Measurements from ENCODE around the gene KCNMA1.

Gene KCNMA1

DNA sequence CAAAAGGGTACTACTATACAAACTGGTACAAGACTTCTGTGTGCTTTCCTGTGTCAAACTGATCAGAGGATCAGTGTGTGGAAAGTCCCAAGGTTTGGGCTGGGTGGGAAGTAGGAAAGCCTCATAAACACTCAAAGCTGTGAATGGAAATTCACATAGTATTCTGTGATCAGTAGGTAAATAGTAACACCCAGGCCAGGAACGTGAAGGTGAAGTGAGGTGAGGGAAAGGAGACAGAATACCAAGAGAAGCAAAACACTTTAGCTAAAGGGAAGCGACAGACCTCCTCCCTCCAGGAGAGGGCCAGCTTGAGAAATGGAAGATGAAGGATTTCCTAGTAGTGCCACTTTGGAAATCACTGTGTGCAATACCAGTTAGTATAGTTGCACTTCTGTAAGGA lies 451.9 kb downstream of the KCNMA1 start:
- DNase-seq (ENCODE audit: low read depth in 2 of 2) = no peak

DNA sequence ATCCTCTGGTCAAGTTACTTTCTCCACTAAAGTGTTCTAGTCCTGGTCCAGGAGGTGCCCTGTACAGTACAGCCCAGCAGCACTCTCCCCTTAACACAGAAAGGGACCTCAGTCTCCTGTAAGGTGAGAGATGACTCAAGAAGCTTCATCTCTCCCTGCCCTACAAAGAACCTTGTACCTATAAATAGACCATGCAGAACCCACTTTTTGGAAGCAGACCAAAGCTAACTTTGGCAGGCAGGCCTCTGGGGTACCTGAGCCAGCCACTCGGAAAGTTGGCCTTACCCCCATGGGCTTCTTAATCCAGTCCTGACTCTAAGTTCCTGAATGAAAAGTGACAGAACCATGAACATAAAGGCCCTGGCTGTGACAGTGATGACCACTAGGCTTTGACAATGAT lies 454.8 kb downstream of the KCNMA1 start:
- DNase-seq (ENCODE audit: low read depth in 2 of 2) = no peak

DNA sequence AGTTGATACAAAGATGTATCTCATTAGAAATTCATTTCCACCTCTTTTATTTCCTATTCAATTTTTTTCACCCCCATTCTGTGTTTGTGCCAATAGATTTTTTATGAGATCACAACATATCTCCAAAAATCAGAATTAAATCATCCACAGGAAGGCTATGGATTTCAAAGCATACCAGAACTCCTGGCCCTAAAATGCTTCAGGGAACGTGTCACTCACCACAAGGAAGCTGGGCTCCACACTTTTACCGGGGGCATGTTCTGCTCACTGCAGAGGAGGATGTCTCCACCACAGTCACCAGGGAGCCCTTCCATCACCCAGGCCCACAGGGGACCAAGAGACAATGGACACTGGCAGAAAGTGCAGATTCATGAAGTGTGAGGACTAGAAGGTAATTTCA lies 456.8 kb downstream of the KCNMA1 start:
- DNase-seq (ENCODE audit: low read depth in 2 of 2) = no peak

DNA sequence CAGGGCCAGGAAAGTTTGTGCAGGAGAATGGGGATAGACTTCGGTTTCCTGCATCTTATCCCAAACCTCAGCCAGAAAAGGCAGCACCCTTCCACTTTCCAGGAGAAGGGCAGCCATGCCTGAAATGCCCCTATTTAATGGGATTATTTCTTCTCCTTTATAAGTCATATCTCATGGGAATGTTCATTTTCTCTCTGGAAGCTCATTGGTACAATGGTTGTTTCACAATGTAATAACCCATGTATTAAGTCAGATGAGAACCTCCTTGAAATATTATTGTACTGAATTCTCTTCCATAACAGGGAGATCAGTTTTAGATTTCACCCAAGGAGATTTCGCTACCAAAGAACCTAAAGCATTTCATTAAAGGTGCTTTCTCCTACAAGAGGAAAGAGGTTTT lies 457.5 kb downstream of the KCNMA1 start:
- DNase-seq (ENCODE audit: low read depth in 2 of 2) = no peak

DNA sequence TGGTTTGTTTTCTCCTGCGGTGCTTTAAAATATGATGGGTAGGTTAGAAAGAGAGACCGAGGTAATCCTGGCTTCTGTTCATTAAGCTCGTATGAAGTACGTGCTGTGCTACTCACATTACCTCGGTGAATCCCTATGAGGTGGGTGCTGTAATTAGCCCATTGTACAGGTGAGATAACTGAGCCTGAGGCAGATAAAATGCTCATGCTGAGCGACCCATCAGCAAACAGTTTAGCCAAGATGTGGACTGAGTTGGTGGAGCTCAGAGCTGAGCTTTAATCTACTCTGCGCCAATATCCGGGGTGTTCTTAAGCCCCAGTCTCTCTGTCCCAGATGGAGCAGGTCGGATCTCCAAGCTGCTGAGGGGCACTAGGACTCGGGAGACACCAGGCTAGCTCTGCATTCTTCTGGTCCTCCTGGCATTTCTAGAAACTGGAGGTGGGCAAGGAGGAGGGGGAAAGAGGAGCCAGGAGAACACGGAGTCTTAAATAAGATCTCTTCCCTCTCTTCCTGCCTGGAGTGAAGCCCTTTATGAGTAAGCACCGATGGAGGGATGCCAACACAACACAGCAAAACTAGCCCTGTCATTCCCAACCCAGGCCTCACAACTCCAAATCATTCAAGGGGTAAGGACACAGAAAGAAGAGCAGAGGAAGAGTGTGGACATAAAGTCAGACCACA lies 458.5 kb downstream of the KCNMA1 start:
- DNase-seq (ENCODE audit: low read depth in 2 of 2) = peak; percentile 90 to 91

DNA sequence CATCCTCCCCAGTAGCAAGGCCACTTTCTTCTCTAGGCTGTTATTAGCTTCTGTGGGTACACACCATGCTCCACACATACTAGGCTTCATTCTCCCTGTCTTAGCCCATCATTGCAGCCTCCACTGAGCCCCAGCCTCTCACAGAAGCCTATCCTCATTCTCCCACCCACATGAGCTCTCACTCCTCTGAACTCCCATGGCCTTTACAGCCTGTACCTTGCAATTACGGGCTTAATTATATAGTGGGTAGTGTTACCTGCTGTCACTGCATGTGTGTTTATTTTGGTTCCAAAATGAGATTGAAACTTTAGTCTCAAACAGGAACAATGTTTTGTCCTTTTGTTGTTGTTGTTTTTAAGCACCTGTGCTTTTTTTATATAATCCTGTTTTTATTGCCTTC lies 460.0 kb downstream of the KCNMA1 start:
- no peak for DNase-seq (ENCODE audit: low read depth in 2 of 2)

DNA sequence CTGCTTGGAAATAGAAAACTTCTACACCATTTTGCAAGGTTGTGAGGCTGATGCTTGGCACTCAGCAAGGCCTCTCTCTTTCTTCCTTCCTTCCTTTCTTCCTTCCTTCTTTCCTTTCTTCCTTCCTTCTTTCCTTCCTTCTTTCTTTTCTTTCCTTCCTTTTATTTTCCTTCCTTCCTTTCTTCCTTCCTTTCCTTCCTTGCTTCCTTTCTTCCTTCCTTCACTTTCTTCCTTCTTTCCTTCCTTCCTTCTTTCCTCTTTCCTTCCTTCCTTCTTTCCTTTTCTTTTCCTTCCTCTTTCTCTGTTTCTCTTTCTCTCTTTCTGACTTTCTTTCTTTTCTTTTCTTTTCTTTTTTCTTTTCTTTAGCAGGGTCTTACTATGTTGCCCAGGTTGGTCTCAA lies 460.4 kb downstream of the KCNMA1 start:
- no peak for DNase-seq (ENCODE audit: low read depth in 2 of 2)

DNA sequence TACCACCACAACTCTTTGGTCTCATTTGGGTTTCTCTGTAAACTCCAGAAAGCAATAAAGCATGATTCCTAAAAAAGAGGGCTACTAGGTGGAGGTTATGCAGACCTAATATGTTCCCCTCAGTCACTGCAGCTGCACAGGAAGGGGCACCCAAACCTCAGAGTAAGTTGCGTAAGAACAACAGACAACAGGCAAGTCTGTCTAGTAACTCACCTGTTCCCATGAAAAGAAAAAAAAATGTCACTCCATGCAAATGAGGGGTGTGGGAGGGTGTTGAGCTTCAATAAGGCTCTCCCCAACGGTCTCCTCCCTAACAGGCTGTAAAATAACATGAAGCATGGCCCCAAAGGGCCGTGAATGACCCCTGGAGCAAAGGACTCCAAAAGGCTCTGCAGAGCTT lies 461.4 kb downstream of the KCNMA1 start:
- no peak for DNase-seq (ENCODE audit: low read depth in 2 of 2)

DNA sequence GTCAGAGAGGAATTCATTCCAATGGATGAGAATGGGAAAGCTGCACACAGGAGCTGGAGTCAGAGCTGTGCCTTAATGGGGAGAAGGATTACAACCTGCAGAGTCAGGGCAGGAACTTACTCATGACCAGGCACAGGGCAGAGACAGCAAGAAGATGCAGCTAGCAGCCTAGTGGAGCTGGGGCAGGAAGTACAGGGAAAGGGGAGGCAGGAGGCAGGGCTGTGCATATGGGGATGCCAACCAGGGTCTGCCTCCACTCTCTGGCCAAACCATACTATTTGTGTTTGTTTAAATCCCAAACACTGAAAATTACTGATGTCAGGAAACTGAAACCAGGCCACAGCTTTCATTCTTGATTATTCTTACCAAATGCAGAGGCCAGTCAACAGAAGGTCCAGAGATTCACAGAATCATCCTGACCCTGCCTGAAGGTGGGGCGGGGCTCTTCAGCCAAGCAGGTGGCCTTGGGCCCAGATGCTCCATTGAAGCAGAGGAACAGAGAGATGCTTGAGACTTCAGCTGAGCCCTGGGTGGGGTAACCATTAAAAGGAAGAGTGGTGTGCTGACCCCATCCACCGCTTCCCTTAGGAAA lies 461.9 kb downstream of the KCNMA1 start:
- DNase-seq (ENCODE audit: low read depth in 2 of 2) = no peak

DNA sequence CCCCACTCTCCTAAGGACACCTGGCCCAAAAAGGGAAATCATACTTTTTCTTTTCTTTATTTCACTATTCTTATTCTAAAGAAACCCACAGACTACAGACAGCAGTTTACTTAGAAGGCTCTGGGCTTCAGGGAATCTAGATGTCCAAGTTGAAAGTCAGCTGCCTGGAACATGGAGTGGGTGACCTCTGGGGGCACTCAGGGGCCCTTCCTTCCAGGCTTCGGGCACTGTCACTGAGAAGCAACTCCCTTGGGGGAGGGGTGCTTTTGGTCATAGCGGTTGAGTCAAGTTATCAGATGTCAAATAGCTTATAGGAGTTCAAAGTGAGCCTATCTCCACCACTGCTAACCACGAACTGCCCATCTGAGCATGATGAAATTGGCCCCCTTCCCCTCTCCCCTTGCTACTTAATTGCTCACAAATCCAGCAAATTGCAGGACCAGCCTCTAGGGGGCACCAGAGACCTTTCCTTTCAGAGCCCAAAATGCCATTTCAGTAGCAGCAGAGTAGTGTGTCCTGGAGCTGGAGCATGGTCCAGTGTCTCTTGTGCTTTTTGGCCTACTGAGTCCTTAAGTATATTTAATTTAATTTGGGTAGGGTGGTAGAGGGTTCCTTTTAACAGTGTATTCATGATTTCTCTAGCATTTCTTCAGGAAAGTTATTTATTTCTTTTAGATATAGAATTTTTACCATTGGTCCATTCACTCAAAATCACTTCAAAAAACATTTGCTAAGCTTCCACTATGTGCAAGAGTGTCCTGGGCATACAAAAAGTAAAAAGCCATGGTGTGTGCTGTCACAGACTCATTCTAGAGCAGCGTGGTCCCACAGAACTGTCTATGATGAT lies 463.8 kb downstream of the KCNMA1 start:
- DNase-seq (ENCODE audit: low read depth in 2 of 2) = peak; percentile 69 to 74

DNA sequence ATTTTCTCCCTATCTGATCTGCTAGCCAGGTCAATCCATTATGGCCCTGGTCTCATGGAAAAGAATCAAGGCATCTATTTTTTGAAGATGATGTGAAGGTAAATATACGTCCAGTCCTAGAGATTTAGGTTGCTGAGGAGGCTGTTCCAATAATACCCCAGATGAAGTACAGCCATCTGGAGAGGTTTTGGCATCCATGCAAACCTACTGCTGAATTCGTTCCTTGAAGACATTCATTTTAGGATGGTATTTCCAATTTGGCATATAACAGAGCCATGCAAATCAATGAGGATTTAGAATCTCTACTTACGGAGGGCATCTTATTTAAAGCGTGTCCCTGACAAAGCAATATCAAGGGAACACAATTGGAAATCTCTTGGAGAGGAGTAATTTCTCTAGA lies 465.5 kb downstream of the KCNMA1 start:
- DNase-seq (ENCODE audit: low read depth in 2 of 2) = no peak

DNA sequence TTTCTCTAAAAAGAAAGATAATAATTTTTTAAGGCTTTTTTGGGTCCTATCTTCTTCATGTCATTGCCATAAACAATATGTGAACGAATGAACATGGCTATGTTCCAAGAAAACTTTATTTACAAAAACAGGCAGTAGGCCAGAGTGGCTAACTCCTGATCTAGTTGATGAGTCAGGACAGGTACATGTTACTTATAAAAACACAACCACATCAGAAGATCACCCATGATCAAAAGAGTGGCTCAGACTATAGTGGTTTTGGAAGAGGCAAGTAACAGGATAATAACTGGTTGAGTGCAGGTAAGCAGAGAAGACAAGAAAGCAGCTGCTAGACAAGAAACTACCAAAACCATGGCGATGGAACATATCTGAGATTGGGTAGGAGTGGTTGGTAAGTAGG lies 468.7 kb downstream of the KCNMA1 start:
- DNase-seq (ENCODE audit: low read depth in 2 of 2) = no peak

DNA sequence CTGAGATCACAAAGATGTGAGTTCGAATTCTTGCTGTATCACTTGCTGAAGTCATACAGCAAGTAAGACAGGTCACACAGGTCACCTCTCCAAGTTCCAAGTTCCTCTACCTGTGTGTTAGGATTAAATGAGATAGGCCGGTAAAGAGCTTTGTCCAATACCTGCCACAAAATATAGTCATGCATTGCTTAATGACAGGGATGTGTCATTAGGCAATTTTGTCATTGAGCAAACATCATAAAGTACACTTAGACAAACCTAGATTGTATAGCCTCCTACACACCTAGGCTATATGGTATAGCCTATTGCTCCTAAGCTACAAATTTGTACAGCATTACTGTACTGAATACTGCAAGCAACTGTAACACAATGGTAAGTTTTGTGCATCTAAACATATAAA lies 469.4 kb downstream of the KCNMA1 start:
- no peak for DNase-seq (ENCODE audit: low read depth in 2 of 2)

DNA sequence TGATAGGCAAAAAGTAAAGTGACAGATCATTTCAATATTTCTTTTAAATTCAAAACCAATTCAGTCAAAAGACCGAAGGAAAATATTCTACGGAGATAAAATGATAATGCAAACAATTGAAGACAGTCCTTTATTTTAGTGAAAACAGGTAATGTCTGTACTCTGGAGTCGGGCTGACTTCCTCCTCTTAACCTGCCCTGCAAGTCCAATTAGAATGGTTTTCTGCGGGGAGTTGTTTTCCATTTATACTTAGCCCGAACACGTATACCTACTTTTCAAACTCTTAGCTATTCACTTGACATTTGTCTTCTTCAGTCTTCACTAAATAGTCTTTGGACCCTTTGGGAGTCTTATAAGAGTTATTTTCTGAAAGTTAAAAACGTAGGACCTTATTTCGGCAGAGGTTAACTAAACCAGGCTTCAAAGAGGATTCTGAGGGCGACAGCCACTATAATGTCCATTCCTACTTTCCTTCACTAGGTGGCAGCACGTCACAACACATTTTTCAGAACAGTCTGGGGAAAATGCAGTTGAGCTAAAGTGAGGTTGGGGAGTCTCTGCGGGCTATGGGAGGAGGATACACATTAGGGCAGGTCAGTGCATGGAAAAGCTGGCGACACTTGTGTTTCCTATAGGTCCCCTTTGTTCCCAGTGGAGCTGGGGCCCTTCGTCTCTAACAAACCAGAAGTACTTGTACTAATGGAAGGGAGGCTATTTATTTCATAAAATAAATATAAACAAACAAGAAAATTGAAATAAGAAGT lies 472.0 kb downstream of the KCNMA1 start:
- DNase-seq (ENCODE audit: low read depth in 2 of 2) = peak in 1 of 2 experiments; percentile 50

DNA sequence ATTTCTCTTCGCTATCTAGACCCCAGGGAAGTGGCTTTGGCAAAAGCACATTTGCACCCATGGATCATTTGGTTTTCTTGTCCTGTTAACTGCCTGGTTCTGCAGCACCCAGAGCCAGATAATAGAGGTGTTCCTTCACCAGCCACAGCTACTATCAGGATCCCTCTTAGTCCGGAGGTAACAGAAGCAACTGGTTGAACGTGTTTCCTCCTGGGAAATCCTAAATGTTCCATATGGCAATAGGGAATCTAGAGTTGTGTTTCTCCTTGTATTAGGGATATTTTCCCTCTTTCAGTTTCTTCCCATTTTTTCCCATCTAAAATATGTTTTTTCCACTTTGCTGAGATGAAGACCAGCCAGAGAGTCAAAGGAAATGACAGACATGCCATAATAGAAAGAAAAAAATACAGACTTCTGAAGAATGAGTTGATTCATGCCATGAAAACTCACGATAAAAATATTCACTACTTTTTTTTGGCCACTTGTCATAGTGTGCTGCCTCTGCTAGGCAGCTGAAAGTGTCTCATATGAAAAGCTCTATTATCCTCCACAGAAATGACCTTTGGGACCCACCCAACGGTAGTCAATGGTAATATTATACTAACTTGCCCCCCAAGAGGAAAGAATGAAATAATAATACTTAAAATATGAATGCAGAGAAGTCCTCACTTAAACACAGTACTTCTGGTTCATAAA lies 472.8 kb downstream of the KCNMA1 start:
- DNase-seq (ENCODE audit: low read depth in 2 of 2) = no peak

DNA sequence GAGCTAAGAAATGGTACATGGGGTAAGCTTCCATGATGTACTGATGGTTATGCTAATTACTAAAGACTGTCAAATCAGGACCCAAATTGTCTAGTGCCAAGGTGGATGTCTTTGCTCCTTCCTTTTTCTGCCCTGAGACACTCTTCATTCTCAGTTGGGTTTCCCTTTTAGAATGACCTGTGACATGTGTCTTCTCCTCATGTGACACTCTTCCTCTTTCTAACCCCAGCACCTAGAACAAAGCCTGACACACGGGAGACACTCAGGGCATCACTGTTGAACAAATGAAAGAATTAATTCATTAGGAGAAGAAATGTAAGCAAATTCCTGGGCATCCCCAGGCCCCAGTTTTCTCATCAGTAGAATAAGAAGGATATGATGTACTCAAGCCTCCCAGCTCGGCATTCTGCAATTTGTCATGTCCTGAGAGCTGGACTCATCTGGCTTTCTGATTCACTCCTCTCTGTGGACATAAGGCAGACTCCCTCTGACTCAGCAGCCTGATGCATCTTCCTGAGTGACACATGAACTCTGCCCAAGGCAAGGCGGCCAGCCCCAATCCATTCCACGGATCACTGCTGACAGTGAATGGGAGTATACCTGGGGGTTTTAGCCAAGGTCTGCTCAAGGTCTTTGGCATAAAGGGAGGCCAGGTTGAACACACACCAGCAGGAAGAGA lies 473.8 kb downstream of the KCNMA1 start:
- DNase-seq (ENCODE audit: low read depth in 2 of 2) = peak; percentile 82 to 84

DNA sequence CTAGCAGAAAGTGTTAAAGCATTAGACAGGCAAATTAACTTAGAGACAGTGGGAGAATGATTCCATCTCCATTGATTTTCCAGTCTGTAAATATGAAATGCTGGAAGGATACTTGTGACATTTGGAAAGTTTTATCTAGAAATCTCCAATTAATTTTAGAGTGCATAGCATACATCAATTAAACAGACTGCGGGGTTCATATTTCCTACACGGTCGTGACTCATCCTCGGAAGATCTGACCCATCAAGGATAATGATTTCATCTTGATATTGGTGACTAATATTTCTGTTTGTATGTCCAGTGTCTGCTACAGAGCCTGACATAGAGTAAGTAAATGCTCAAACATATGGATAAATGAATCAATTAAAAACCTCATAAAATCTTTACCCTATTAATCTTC lies 474.9 kb downstream of the KCNMA1 start:
- DNase-seq (ENCODE audit: low read depth in 2 of 2) = no peak

DNA sequence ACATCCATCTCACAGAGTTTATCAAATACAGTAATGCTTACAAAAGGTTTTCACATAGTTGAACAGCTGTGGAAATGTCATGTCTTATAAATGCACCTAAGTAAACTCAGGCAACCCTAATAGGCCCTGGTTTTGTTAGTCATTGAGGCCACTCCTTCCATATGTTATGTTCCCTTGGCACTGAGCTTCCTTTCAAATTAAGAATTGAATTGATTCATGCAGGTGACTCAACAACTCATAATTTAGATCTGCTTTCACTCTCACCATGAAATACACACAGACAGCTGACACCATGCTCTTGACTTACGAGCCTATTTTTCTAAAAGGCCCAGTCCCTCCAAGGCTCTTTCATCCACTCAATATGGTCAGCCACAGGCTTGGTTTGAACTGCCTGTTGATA lies 476.9 kb downstream of the KCNMA1 start:
- DNase-seq (ENCODE audit: low read depth in 2 of 2) = peak; percentile 76 to 77

DNA sequence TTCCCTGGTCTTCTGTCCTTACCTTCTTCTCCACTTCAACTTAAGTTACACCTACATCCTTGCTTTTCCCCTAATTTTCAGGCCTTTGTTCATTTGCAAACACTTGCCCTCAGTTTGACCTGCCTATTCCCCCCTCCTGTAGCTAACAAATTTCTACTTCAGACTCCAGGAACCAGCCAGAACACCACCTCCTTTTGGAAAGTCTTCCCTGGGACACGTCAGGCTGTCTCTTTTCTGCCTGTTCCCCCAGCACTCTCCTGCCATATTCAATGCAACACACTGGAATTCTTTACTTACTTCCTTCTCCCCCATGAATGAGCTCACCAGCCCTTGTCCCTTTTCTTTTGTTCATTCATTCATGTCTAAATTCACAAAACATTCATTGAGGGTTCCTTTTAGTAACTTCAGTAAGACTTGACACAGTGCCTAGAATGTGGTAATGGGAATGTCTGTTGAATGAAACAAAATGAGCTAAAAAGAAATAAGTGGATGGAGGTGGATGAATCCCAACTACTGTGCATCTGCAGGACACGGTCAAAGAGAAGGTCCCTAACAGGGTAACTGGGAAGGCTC lies 478.0 kb downstream of the KCNMA1 start:
- no peak for DNase-seq (ENCODE audit: low read depth in 2 of 2)

DNA sequence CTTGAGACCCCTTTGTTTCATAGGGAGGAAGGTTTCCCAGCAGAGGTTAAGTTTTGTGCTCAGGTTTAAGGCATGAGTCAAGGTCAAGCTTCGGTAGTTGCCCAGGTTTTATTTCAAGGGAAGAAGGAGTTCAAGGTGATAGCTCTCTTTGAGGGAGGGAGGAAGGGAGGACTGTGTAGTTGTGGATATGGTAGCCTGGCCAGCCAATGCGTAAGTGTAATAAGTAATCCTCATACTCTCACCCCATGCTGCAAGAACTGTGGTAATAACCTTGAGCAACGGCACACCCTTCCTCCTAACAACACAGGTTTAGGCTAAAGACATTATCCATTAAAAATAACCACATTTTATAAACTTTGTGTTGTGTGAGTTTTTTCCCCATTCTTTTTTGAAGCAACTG lies 478.9 kb downstream of the KCNMA1 start:
- no peak for DNase-seq (ENCODE audit: low read depth in 2 of 2)

Measured in fibroblast of skin of left quadriceps (primary cell).